Measurements from ENCODE around the gene PDCD1.
"Not testable (repeated sequence)": the region's sequence is repeated elsewhere in the genome, so short reads cannot be mapped to it uniquely, and the experiment has no call there.

PDCD1 gene

GRCh38 chr2:241818229-241818942 lies 40.3 kb downstream of the PDCD1 start:
- Mint-ChIP-seq H3K4me3 (no peak overlapping the region), H3K4me1 (peaks cover 19% of the 10 kb centered on the region), H3K36me3 (no peaks in the 10 kb centered on the region), H3K27me3 (peaks cover 23% of the 10 kb centered on the region), H3K9me3 (peaks cover 13% of the 10 kb centered on the region), H3K27ac (no peak overlapping the region)
- DNase-seq = no peak
- CTCF ChIA-PET = no interaction called here

- Mint-ChIP-seq H3K27me3 (peaks cover 19% of the 10 kb centered on the region), H3K4me1 (peaks cover 19% of the 10 kb centered on the region)
- DNase-seq, CTCF ChIA-PET, H3K4me3 Mint-ChIP-seq, H3K27ac Mint-ChIP-seq, H3K36me3 Mint-ChIP-seq, H3K9me3 Mint-ChIP-seq: not testable (repeated sequence)
These were observed 40.9 kb downstream of the PDCD1 start for GRCh38 chr2:241817821-241818215.

GRCh38 chr2:241817126-241817820 lies 41.4 kb downstream of the PDCD1 start:
- Mint-ChIP-seq H3K27me3 (peaks cover 19% of the 10 kb centered on the region), H3K4me3 (no peak overlapping the region), H3K27ac (peak overlapping the region; percentile 37), H3K36me3 (no peaks in the 10 kb centered on the region), H3K4me1 (peaks cover 16% of the 10 kb centered on the region), H3K9me3 (peaks cover 4% of the 10 kb centered on the region)
- CTCF ChIA-PET = no interaction called here
- DNase-seq = no peak

- no peak overlapping the region for H3K4me3 Mint-ChIP-seq
- DNase-seq = no peak
- H3K27ac Mint-ChIP-seq = no peak overlapping the region
- H3K4me1 Mint-ChIP-seq = peaks cover 13% of the 10 kb centered on the region
- peaks cover 4% of the 10 kb centered on the region for H3K9me3 Mint-ChIP-seq
- H3K27me3 Mint-ChIP-seq = peaks cover 15% of the 10 kb centered on the region
- H3K36me3 Mint-ChIP-seq = no peaks in the 10 kb centered on the region
- CTCF ChIA-PET = no interaction called here
These were observed 42.1 kb downstream of the PDCD1 start for GRCh38 chr2:241816431-241817121.

GRCh38 chr2:241815477-241816430 lies 42.9 kb downstream of the PDCD1 start:
- Mint-ChIP-seq H3K4me3 (no peak overlapping the region), H3K36me3 (no peaks in the 10 kb centered on the region), H3K4me1 (peaks cover 9% of the 10 kb centered on the region), H3K9me3 (peaks cover 4% of the 10 kb centered on the region), H3K27me3 (peaks cover 12% of the 10 kb centered on the region), H3K27ac (no peak overlapping the region)
- DNase-seq = no peak
- CTCF ChIA-PET = no interaction called here

DNA sequence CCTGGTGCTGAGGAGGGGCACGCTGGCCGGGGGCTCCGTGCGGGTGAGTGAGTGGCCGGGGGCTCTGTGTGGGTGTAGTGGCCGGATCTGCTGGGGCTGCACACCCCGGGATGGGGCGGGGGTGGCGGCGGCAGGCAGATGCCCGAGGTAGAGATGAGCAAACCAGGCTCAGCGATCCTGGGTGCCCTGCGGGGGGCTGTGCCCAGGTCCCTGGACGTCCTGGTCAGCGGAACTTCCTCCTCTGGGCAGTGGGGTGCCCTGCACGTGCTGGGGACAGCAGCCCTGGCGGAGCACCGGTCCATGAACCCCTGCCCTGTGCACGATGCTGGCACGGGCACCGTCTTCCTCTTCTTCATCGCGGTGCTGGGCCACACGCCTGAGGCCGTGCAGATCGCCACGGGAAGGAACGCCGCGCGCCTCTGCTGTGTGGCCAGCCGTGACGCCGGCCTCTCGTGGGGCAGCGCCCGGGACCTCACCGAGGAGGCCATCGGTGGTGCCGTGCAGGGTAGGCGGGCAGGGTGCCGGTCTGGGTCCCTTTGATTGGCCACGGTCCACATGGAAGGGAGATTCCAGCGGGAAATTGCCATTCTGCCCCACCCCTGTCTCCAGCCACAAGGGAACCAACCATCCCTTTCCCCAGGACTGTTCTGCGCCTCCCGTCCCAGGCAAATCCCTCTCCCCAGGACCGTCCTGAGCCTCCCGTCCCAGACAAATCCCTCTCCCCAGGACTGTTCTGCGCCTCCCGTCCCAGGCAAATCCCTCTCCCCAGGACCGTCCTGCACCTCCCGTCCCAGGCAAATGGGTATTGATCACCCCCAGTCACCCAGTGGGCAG lies 43.8 kb downstream of the PDCD1 start:
- Mint-ChIP-seq H3K9me3 (peaks cover under 1% of the 10 kb centered on the region), H3K4me3 (no peak overlapping the region), H3K4me1 (peaks cover 6% of the 10 kb centered on the region), H3K36me3 (no peaks in the 10 kb centered on the region), H3K27ac (no peak overlapping the region), H3K27me3 (peaks cover 9% of the 10 kb centered on the region)
- CTCF ChIA-PET = no interaction called here
- DNase-seq = no peak

DNA sequence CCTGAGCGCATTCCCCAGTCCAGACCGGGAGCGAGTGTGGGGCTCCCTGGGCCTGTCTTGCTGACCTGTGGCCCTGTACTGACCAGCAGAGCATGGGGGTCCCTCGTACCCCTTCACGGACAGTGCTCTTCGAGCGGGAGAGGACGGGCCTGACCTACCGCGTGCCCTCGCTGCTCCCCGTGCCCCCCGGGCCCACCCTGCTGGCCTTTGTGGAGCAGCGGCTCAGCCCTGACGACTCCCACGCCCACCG lies 44.4 kb downstream of the PDCD1 start:
- no peak for DNase-seq
- CTCF ChIA-PET = no interaction called here
- Mint-ChIP-seq H3K4me3 (no peak overlapping the region), H3K9me3 (no peaks in the 10 kb centered on the region), H3K27me3 (peaks cover 14% of the 10 kb centered on the region), H3K27ac (no peak overlapping the region), H3K36me3 (no peaks in the 10 kb centered on the region), H3K4me1 (peaks cover 6% of the 10 kb centered on the region)

GRCh38 chr2:241813644-241814392 lies 44.9 kb downstream of the PDCD1 start:
- Mint-ChIP-seq H3K27me3 (peaks cover 18% of the 10 kb centered on the region), H3K4me3 (no peak overlapping the region), H3K36me3 (no peaks in the 10 kb centered on the region), H3K9me3 (no peaks in the 10 kb centered on the region), H3K27ac (no peak overlapping the region), H3K4me1 (peaks cover 6% of the 10 kb centered on the region)
- CTCF ChIA-PET = no interaction called here
- no peak for DNase-seq

- Mint-ChIP-seq H3K36me3 (no peaks in the 10 kb centered on the region), H3K4me3 (no peak overlapping the region), H3K9me3 (no peaks in the 10 kb centered on the region), H3K27ac (no peak overlapping the region), H3K27me3 (peaks cover 14% of the 10 kb centered on the region), H3K4me1 (peaks cover 6% of the 10 kb centered on the region)
- no peak for DNase-seq
- CTCF ChIA-PET = no interaction called here
These were observed 45.7 kb downstream of the PDCD1 start for GRCh38 chr2:241812730-241813643.

GRCh38 chr2:241811952-241812729 lies 46.6 kb downstream of the PDCD1 start:
- Mint-ChIP-seq H3K36me3 (no peaks in the 10 kb centered on the region), H3K4me3 (no peak overlapping the region), H3K27me3 (peaks cover 10% of the 10 kb centered on the region), H3K4me1 (no peaks in the 10 kb centered on the region), H3K27ac (no peak overlapping the region), H3K9me3 (no peaks in the 10 kb centered on the region)
- CTCF ChIA-PET = no interaction called here
- DNase-seq = no peak

DNA sequence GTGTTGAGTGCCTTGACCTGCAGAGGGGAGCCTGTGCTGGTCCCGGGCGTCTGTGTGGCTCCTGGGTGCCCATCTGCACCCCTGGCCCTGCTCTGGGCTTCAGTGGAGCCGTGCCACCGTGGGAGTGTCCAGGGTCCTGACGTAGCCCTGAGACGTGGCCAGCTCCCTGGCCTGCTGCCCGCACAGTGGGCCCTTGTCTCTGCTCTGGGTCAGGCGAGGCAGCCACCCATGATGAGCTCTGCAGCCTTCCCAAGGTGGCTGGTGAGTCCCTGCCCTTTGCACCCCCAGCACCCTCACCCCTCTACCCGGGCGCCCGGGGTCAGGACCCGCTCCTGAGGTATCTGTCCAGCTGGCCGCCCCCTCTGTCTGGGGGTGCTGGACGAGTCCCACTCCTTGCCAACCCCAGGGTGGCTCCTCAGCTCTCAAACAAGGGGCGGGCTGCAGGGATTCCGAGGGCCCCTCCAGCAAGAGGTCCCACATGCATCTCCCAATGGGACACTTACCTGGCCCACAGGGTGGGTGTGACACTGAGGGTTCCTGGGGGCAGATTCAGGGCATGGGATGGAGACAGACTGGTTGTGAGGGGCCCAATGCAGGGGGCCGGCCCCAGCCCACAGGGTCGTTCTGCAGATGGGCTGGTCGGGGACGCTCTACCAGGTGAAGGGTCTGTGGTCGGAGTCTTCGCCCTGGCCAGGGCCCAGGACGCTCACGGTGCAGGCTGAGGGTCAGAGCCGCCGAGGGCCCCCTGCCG lies 47.3 kb downstream of the PDCD1 start:
- Mint-ChIP-seq H3K36me3 (no peaks in the 10 kb centered on the region), H3K4me1 (no peaks in the 10 kb centered on the region), H3K27ac (no peak overlapping the region), H3K27me3 (peaks cover 10% of the 10 kb centered on the region), H3K4me3 (no peak overlapping the region), H3K9me3 (no peaks in the 10 kb centered on the region)
- DNase-seq = no peak
- CTCF ChIA-PET = no interaction called here

All from activated naive CD4-positive, alpha-beta T cell treated with anti-CD3 and anti-CD28 coated beads, Interleukin-2, amount 10 ng/mL, durations not matched to agents 7 days and 5 days (primary cell).